ENCODE results near the gene FOXN1.

Gene FOXN1

DNA sequence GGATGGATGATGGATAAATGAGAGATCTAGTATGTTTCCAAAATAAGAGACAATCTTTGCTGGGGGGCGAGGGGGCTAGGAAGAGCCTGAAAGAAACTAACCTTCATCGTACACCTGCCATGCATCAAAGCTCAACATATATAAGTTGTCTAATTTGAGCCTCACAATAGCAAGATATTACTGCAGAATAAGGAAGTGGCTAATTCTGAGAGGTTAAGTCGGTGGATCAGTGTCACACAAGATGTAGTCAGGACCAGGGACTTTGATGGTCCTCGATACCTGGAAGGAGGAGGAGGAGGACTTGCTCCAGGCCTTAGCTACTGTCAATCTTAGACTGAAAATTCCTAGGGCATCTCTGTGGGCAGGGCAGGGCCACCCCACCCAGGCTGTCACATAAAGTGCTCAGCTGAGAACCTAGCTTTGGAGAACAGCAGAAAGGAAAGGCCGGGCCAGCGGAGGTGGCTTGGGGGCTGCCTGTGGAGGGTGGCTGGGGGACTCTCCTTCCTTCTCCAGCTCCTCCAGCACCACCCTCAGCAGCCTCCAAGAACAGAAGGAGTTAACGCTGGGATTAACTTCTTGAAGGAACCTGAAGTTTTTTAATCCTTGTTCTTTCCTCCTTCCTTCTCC lies 33.2 kb upstream of the FOXN1 start:
- peaks cover 15% of the 10 kb centered on the region for H3K4me1 Mint-ChIP-seq (ENCODE audit: low read depth)
- H3K4me3 Mint-ChIP-seq = no peak overlapping the region
- H3K27ac Mint-ChIP-seq = no peak overlapping the region
- no peaks in the 10 kb centered on the region for H3K27me3 Mint-ChIP-seq
- no peaks in the 10 kb centered on the region for H3K9me3 Mint-ChIP-seq (ENCODE audit: low read depth)
- H3K36me3 Mint-ChIP-seq = no peaks in the 10 kb centered on the region

DNA sequence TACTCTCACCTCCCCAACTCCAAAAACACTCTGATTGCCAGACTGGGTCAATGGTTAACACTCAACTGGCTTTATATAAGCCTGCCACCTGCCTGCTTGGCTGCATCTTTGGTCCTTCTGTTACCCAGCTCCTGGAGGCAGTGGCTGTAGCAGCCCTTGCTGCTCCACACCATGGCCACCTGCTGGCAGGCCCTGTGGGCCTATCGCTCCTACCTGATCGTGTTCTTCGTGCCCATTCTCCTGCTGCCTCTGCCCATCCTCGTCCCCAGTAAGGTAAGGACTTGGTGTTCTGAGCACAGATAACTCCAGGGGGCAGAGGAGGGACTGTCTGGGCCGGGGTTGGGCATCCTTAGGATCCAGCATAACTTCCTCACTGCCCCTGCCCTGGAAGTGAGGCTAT lies 32.6 kb upstream of the FOXN1 start, which contains the start of gene SLC13A2:
Gene SLC13A2, plus strand, starts transcription at position 103 of the 400 bp plus-strand sequence. Its CDS starts 69 bp downstream, at position 172.
- H3K4me1 Mint-ChIP-seq (ENCODE audit: low read depth) = peaks cover 13% of the 10 kb centered on the region
- H3K27me3 Mint-ChIP-seq = no peaks in the 10 kb centered on the region
- no peaks in the 10 kb centered on the region for H3K36me3 Mint-ChIP-seq
- no peaks in the 10 kb centered on the region for H3K9me3 Mint-ChIP-seq (ENCODE audit: low read depth)
- no peak within 1 kb of the TSS for H3K4me3 Mint-ChIP-seq
- no peak within 1 kb of the TSS for H3K27ac Mint-ChIP-seq

DNA sequence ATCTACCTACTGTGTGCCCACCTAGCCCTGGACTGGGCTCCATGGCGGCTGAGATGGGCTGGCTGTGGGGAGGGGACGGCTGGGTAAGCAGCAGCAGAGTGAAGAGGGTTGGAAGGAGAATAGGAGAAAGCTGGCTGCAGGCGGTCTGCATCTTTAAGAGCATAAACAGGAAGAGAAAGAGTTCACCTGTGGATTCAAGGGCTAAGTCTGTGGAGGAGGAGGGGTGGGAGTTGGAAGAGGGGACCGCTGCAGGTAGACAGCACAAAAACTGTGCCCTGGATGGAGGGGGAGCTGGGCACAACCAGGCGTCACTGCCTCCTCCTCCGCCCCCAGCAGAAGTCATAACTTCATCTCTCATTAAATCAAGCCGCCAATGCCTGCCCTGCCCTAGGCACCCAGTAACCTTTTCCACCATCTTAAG lies 32.0 kb upstream of the FOXN1 start:
- no peak overlapping the region for H3K4me3 Mint-ChIP-seq
- H3K27me3 Mint-ChIP-seq = no peaks in the 10 kb centered on the region
- H3K9me3 Mint-ChIP-seq (ENCODE audit: low read depth) = no peaks in the 10 kb centered on the region
- no peaks in the 10 kb centered on the region for H3K36me3 Mint-ChIP-seq
- H3K27ac Mint-ChIP-seq = no peak overlapping the region
- H3K4me1 Mint-ChIP-seq (ENCODE audit: low read depth) = peaks cover 8% of the 10 kb centered on the region

DNA sequence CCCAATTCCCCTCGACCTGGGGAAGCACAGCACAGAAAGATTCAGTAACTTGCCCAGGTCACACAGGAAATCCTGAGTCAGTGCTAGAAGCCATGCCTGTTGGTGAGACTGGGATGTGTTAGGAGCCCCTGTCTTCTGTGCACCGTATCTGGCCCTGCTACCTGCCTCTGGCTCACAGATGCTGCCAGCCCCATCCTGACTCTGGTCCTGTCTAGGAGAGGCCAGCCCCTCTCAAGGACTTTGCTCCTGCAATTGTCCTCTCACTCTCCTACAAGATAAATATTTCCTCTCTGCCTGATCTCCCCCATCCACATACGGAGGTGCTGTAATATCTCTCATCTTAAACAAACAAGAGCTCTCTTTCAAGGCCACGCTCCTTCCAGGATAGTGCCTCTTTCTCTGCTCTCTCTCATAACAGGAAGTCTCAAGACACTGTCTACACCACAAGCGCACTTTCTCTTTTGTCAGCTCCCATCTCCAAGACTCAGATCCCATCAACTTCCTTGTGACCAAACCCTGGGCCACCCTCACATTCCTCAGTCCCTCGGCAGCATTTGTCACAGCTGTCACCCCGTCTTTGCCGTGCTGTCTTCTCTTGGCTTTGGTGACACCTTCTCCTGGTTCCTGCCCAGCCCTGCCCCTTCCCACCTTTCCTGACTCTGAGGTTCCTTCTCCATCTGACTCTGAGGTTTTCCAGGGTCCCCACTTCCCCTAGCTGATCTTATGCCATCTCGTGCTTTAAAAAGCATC lies 30.8 kb upstream of the FOXN1 start:
- no peaks in the 10 kb centered on the region for H3K36me3 Mint-ChIP-seq
- peak overlapping the region; percentile 3 for H3K27ac Mint-ChIP-seq
- no peak overlapping the region for H3K4me3 Mint-ChIP-seq
- peaks cover 8% of the 10 kb centered on the region for H3K4me1 Mint-ChIP-seq (ENCODE audit: low read depth)
- no peaks in the 10 kb centered on the region for H3K9me3 Mint-ChIP-seq (ENCODE audit: low read depth)
- no peaks in the 10 kb centered on the region for H3K27me3 Mint-ChIP-seq

DNA sequence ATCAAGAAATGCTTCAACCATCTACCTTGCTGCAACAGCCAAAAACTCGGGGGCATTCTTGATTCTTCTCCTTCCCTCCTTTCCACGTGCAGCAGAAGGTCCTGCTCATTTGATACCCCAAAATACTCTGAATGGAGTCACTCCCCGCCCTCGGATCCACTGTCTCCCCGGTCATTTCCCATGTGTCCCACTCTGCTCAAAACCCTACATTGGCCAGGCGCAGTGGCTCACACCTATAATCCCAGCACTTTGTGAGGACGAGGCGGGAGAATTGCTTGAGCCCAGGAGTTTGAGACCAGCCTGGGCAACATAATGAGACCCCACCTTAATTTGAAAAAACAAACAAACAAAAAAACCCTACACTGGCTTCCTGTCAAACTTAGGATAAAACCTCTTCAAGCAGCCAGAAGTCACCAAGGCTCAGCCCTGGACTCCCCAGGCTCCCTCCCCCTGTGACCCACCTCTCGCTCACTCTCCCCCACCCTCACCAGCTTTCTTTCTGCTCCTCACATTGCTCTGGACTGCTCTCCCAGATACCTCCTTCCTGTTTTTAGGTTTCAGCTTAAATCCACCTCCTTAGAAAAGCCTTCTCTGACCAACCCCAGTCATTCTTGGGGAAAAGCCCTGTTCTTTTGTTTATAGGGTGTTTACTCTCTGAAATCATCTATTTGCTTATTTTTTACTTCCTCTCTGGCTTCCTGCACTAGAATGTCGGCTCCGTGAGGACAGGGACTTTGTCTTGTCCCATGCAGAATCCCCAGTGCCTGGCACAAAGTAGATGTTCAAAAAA lies 29.9 kb upstream of the FOXN1 start:
- H3K27ac Mint-ChIP-seq = no peak overlapping the region
- peaks cover 8% of the 10 kb centered on the region for H3K4me1 Mint-ChIP-seq (ENCODE audit: low read depth)
- H3K27me3 Mint-ChIP-seq = no peaks in the 10 kb centered on the region
- no peaks in the 10 kb centered on the region for H3K9me3 Mint-ChIP-seq (ENCODE audit: low read depth)
- H3K4me3 Mint-ChIP-seq = no peak overlapping the region
- H3K36me3 Mint-ChIP-seq = no peaks in the 10 kb centered on the region

DNA sequence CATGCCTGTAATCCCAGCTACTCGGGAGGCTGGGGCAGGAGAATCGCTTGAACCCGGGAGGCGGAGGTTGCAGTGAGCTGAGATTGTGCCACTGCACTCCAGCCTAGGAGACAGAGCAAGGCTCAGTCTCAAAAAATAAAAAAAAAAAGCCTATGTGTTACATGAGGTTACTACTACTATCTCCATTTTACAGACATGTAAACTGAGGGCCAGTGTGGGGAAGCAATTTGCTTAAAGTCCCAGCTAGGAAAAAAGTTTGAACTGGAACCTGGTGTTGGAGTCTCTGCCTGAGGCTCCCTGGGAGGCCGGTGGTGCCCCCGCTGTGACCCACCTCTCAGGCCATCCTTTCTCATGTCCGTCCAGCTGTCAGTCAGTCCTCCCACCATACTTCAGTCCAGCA lies 28.2 kb upstream of the FOXN1 start:
- no peaks in the 10 kb centered on the region for H3K9me3 Mint-ChIP-seq (ENCODE audit: low read depth)
- no peaks in the 10 kb centered on the region for H3K27me3 Mint-ChIP-seq
- peaks cover 8% of the 10 kb centered on the region for H3K4me1 Mint-ChIP-seq (ENCODE audit: low read depth)
- H3K27ac Mint-ChIP-seq = no peak overlapping the region
- H3K4me3 Mint-ChIP-seq = no peak overlapping the region
- no peaks in the 10 kb centered on the region for H3K36me3 Mint-ChIP-seq

DNA sequence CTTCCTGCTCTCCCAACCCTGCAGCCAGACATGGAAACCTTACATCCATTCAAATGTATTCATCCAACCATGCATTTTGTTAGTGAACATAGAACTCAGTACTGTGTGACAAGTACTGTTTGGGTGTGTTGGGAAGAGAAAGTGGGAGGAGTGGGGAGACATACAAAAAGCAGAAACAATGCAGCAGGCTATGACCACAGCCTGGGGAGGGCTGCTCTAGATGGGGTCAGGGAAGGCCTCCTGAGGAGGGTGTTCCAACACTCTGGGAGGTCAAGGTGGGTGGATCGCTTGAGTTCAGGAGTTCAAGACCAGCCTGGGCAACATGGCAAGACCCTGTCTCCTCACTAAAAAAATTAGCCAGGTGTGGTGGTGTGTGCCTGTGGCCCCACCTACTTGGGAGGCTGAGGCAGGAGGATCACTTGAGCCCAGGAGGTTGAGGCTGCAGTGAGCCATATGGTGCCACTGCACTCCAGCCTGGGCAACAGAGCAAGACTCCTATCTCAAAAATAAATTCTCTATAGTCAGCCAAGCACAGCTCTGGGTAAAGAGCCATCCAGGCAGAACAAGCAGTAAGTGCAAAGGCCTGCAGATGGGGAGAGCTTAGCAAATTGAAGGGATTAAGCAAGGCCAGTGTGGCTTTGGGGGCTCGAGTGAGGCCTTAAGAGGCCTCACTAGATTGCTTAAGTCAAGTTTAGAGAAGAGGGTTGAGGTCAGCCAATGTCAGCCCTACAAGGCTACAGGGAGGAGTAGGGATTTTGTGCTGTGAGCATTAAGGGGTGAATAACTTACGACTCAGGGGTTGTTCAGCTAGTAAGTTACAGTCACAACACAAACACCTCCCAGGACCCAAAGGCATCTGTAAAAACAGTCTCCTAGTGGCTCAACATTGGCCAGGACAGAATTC lies 27.2 kb upstream of the FOXN1 start:
- Mint-ChIP-seq H3K27me3 (no peaks in the 10 kb centered on the region), H3K4me1 (ENCODE audit: low read depth) (peaks cover 8% of the 10 kb centered on the region), H3K9me3 (ENCODE audit: low read depth) (no peaks in the 10 kb centered on the region), H3K36me3 (no peaks in the 10 kb centered on the region), H3K4me3 (no peak overlapping the region), H3K27ac (no peak overlapping the region)

DNA sequence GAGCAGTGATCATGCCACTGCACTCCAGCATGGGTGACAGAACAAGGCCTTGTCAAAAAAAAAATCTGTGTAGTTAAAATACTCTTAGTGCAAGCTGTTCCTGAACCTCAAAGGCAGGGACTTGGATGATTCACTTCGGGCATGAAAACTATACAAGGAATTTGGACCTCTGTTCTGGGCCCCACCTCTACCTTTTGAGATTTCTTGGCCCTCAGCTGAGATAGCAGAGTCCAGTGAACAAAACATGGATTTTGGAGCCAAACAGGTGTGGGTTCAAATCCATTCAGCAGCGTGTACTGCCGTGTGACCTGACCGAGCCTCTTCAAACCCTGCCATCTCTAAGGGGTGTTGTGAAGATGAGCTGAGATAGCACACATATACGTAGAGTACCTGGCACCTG lies 25.9 kb upstream of the FOXN1 start:
- Mint-ChIP-seq H3K9me3 (ENCODE audit: low read depth) (no peaks in the 10 kb centered on the region), H3K36me3 (no peaks in the 10 kb centered on the region), H3K27me3 (no peaks in the 10 kb centered on the region), H3K27ac (no peak overlapping the region), H3K4me1 (ENCODE audit: low read depth) (peaks cover 7% of the 10 kb centered on the region), H3K4me3 (no peak overlapping the region)

DNA sequence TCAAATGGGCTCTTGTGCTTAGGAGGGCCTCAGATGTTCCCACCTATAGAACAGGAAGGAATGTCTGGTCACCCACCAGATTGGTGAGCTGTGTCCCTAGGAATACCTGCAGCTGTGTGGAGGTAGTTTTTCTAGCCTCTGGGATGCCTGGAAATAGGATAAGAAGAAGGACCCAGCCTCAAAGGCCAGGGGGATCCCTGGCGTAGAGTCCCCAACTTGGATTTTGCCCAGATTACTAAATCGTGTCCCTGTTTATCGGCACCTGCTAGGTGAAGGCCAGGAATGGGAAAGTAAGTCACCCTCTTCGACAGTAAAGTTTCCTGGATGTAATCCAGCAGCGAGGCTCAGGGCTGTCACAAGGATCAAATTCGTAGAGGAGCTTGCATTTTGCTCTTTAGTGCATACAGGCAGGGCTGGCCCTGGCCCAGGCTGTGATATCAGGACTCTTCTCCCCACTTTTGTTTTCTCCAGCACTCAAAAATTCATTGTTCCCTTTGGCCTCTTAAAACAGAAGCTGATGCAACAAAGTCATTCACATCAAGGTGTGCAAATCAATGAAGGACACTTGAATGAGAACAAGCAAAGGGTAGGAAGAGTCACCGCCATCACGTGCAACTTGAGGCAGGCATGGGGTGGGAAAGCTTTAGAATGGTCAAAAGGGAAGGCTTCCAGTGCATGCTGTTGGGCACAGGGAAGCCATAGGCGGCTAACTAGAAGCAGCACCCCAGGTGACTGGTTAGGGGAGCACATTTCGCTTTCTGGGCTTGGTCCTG lies 25.2 kb upstream of the FOXN1 start:
- no peak overlapping the region for H3K4me3 Mint-ChIP-seq
- H3K4me1 Mint-ChIP-seq (ENCODE audit: low read depth) = no peaks in the 10 kb centered on the region
- no peak overlapping the region for H3K27ac Mint-ChIP-seq
- no peaks in the 10 kb centered on the region for H3K36me3 Mint-ChIP-seq
- no peaks in the 10 kb centered on the region for H3K27me3 Mint-ChIP-seq
- no peaks in the 10 kb centered on the region for H3K9me3 Mint-ChIP-seq (ENCODE audit: low read depth)

DNA sequence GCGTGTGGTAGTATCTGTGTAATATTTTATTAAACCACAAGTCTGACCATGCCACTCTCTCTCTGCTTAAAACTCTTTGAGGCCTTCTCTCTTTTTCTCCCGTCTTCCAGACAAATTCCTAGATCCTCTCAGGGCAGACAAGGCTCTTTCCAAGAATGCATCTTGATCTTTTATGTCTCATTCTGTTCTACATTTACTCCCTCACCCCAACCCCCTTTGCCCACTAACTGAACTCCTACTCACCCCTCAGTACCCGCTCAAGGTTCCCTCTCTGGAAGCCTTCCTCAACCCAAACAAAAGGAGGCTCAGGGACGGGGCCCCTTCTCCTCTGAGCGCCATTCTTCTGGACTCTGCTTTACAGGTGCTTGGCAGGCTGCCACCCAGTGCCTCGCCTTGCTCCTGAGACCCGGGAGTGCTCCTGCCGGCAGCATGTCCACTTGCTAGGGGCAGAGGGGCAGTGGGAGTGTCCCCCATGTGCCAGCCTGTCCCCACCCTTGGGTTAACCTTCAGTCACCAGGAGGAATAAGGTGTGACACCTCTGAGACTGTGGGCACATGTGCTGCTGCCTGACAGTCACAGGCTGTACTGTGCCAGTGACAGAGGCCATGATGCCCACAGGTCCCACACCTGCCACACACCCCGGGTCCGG lies 23.5 kb upstream of the FOXN1 start:
- Mint-ChIP-seq H3K36me3 (no peaks in the 10 kb centered on the region), H3K4me1 (ENCODE audit: low read depth) (no peaks in the 10 kb centered on the region), H3K27ac (no peak overlapping the region), H3K27me3 (no peaks in the 10 kb centered on the region), H3K9me3 (ENCODE audit: low read depth) (no peaks in the 10 kb centered on the region), H3K4me3 (no peak overlapping the region)

DNA sequence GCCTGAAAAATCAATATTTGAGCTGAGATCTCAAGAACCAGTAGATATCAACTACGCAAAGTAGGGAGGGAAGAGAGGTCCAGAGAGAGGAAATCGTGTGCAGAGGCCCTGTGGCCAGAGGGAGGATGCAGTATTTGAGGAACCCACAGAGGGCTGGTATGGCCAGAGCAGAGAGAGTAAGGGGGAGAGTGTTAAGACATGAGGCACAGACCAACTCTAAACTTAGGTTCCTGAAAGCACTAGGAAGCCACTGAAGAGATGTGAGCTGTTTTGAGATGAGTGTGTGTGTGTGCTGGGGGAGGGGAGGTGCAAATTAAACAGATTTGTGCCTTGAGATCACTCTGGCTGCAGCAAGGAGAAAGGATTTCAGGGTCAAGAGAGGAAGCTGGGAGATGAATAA lies 21.9 kb upstream of the FOXN1 start:
- H3K4me1 Mint-ChIP-seq (ENCODE audit: low read depth) = no peaks in the 10 kb centered on the region
- H3K4me3 Mint-ChIP-seq = no peak overlapping the region
- no peaks in the 10 kb centered on the region for H3K36me3 Mint-ChIP-seq
- no peaks in the 10 kb centered on the region for H3K9me3 Mint-ChIP-seq (ENCODE audit: low read depth)
- no peak overlapping the region for H3K27ac Mint-ChIP-seq
- no peaks in the 10 kb centered on the region for H3K27me3 Mint-ChIP-seq

DNA sequence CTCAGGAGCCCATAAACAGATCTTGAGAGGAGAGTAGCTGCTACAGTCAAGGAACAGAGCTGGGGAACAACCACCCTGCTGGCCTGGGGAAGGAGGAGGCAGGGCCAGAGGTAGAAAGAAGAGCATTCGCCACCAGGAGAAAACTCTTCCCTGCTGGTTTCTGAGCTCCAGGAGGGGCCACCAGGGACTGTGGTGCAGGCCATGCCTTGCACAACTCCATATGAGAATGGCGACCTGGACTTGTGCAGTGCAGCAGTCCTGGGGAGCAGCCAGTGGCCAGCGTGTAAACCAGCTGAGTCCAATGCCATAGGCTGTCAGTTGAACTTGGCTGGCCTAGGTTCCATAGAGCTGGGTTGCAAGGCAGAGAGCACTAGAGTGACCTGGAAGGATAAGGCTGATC lies 21.1 kb upstream of the FOXN1 start:
- no peaks in the 10 kb centered on the region for H3K4me1 Mint-ChIP-seq (ENCODE audit: low read depth)
- H3K27me3 Mint-ChIP-seq = no peaks in the 10 kb centered on the region
- no peak overlapping the region for H3K4me3 Mint-ChIP-seq
- H3K36me3 Mint-ChIP-seq = no peaks in the 10 kb centered on the region
- H3K27ac Mint-ChIP-seq = no peak overlapping the region
- no peaks in the 10 kb centered on the region for H3K9me3 Mint-ChIP-seq (ENCODE audit: low read depth)

DNA sequence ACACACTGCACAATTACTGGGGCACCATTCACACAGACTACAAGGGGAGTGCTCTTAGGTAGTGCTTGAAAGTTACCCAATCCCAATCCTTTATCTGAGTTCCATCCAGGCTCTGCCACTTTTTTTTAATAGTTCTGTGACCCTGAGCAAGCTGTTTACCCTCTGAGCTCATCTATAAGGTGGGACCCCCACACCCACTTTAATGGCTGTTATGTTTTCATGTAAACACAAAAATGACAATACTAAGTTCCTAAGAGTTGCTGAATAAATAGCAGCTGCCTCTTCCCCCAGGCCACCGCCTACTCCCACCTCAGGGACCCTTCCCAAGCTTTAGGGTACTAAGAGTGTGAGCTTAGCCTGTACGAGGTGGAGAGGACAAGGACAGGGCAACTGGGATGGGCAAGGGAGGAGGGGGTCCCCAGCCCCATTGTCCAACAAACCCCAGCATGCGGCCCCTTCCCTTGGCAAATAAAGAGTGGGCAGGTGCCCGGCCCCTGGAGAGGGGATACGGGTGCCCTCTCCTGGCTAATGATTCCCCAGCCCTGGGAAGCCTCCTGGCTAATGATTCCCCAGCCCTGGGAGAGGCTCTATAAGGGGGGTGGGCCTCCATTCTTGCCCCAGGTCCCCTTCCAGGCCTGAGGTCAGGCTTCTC lies 18.1 kb upstream of the FOXN1 start:
- H3K9me3 Mint-ChIP-seq (ENCODE audit: low read depth) = no peaks in the 10 kb centered on the region
- H3K27me3 Mint-ChIP-seq = no peaks in the 10 kb centered on the region
- no peak overlapping the region for H3K27ac Mint-ChIP-seq
- H3K4me3 Mint-ChIP-seq = no peak overlapping the region
- no peaks in the 10 kb centered on the region for H3K4me1 Mint-ChIP-seq (ENCODE audit: low read depth)
- H3K36me3 Mint-ChIP-seq = no peaks in the 10 kb centered on the region

Measured in activated naive CD8-positive, alpha-beta T cell (primary cell).